H9 (cell line): ENCODE measurements around the gene SLC44A3. TPM values are rescaled to one million over a fixed set of nuclear protein-coding genes. Genes with fewer than 3 reads are reported as not detected.

ENCODE experiments used
- DNase-seq: peaks from one replicate; pipeline ENCODE4 v3.0.0-alpha.2; 2017
- H2AFZ ChIP-seq: one replicate; pipeline ENCODE4 v1.6.1; 2013; ENCODE audit warnings: mild to moderate bottlenecking, low read length, control low read depth, moderate library complexity
- H2AK5ac ChIP-seq: 2 replicates; pipeline ENCODE4 v1.6.1; 2013; ENCODE audit warnings: low read length, control low read depth, mixed read lengths; ENCODE audit not compliant: insufficient read length
- H2BK120ac ChIP-seq: one replicate; pipeline ENCODE4 v1.6.1; 2013; ENCODE audit warnings: low read depth, mild to moderate bottlenecking, low read length, control low read depth, inconsistent platforms; ENCODE audit not compliant: poor library complexity, severe bottlenecking
- H2BK12ac ChIP-seq: 2 replicates; pipeline ENCODE4 v1.6.1; 2013; ENCODE audit warnings: low read length, control low read depth, mixed read lengths, low read depth; ENCODE audit not compliant: insufficient read length
- H2BK15ac ChIP-seq: 2 replicates; pipeline ENCODE4 v1.6.1; 2013; ENCODE audit warnings: low read depth, low read length, control low read depth
- H2BK20ac ChIP-seq: one replicate; pipeline ENCODE4 v1.6.1; 2013; ENCODE audit warnings: low read depth, mild to moderate bottlenecking, low read length, control low read depth, inconsistent platforms; ENCODE audit not compliant: poor library complexity, severe bottlenecking
- H2BK5ac ChIP-seq: 2 replicates; pipeline ENCODE4 v1.6.1; 2013; ENCODE audit warnings: low read length, control low read depth, mixed read lengths; ENCODE audit not compliant: insufficient read length
- H3K14ac ChIP-seq: 2 replicates; pipeline ENCODE4 v1.6.1; 2013; ENCODE audit warnings: low read length, control low read depth; ENCODE audit not compliant: insufficient read depth
- H3K18ac ChIP-seq: 2 replicates; pipeline ENCODE4 v1.6.1; 2013; ENCODE audit warnings: low read depth, mild to moderate bottlenecking, mixed read lengths, low read length, control low read depth; ENCODE audit not compliant: insufficient read length
- H3K23ac ChIP-seq: 2 replicates; pipeline ENCODE4 v1.6.1; 2013; ENCODE audit warnings: low read length, control low read depth, mixed read lengths, low read depth; ENCODE audit not compliant: insufficient read length
- H3K23me2 ChIP-seq: 2 replicates; pipeline ENCODE4 v1.6.1; 2013; ENCODE audit warnings: low read depth, mild to moderate bottlenecking, mixed read lengths, low read length, control low read depth; ENCODE audit not compliant: insufficient read length, poor library complexity, severe bottlenecking
- H3K27ac ChIP-seq: 2 replicates; pipeline ENCODE4 v1.5.1; 2013; ENCODE audit warnings: low read length, control low read depth, mixed read lengths, low read depth; ENCODE audit not compliant: insufficient read length
- H3K27me3 ChIP-seq: 2 replicates; pipeline ENCODE4 v1.6.1; 2013; ENCODE audit warnings: low read length, control low read depth, inconsistent platforms; ENCODE audit not compliant: insufficient read depth
- H3K4ac ChIP-seq: 2 replicates; pipeline ENCODE4 v1.6.1; 2013; ENCODE audit warnings: low read depth, mild to moderate bottlenecking, control low read depth, inconsistent platforms, low read length, moderate library complexity
- H3K4me1 ChIP-seq: 2 replicates; pipeline ENCODE4 v1.6.1; 2013; ENCODE audit warnings: low read length, control low read depth, inconsistent platforms; ENCODE audit not compliant: insufficient read depth
- H3K4me2 ChIP-seq: 2 replicates; pipeline ENCODE4 v1.6.1; 2013; ENCODE audit warnings: low read length, control low read depth, mixed read lengths; ENCODE audit not compliant: insufficient read length, insufficient read depth
- H3K56ac ChIP-seq: 2 replicates; pipeline ENCODE4 v1.6.1; 2013; ENCODE audit warnings: low read depth, mild to moderate bottlenecking, mixed read lengths, low read length, control low read depth; ENCODE audit not compliant: insufficient read length
- H3K79me1 ChIP-seq: 2 replicates; pipeline ENCODE4 v1.6.1; 2013; ENCODE audit warnings: low read depth, mild to moderate bottlenecking, moderate library complexity, low read length, control low read depth, inconsistent platforms; ENCODE audit not compliant: insufficient read depth, poor library complexity, severe bottlenecking
- H3K79me2 ChIP-seq: 2 replicates; pipeline ENCODE4 v1.6.1; 2013; ENCODE audit warnings: low read length, control low read depth, inconsistent platforms; ENCODE audit not compliant: insufficient read depth
- H3K9ac ChIP-seq: 2 replicates; pipeline ENCODE4 v1.6.1; 2013; ENCODE audit warnings: low read length, control low read depth, mixed read lengths; ENCODE audit not compliant: insufficient read length; ENCODE audit errors: extremely low read depth
- H3K9me3 ChIP-seq: one replicate; pipeline ENCODE4 v1.6.1; 2013; ENCODE audit warnings: low read depth, low read length, inconsistent platforms; ENCODE audit not compliant: control insufficient read depth
- H3T11ph ChIP-seq: one replicate; pipeline ENCODE4 v1.6.1; 2013; ENCODE audit warnings: mild to moderate bottlenecking, low read length, control low read depth, inconsistent platforms
- H4K20me1 ChIP-seq: one replicate; pipeline ENCODE4 v1.6.1; 2013; ENCODE audit not compliant: control insufficient read depth, insufficient read length, insufficient read depth
- H4K5ac ChIP-seq: 2 replicates; pipeline ENCODE4 v1.6.1; 2013; ENCODE audit warnings: low read depth, mild to moderate bottlenecking, mixed read lengths, low read length, control low read depth; ENCODE audit not compliant: insufficient read length
- H4K8ac ChIP-seq: replicated peaks from 2 replicates; pipeline ENCODE4 v1.6.1; 2013; ENCODE audit warnings: low read length, control low read depth, mixed read lengths, low read depth; ENCODE audit not compliant: insufficient read length
- H4K91ac ChIP-seq: 2 replicates; pipeline ENCODE4 v1.6.1; 2013; ENCODE audit warnings: low read depth, mild to moderate bottlenecking, moderate library complexity, mixed read lengths, low read length, control low read depth; ENCODE audit not compliant: insufficient read length
- H3K27ac Mint-ChIP-seq, 3 experiments: 2 replicates in 2 of 3; 3 replicates in 1 of 3; pipeline ENCODE4 v1.8.0; 2020 to 2021; ENCODE audit warnings: mixed read lengths in 3 of 3, mild to moderate bottlenecking in 1 of 3, moderate library complexity in 1 of 3
- H3K27me3 Mint-ChIP-seq: 2 replicates; pipeline ENCODE4 v1.8.0; 2021; ENCODE audit warnings: low read depth, mild to moderate bottlenecking, moderate library complexity, mixed read lengths
- H3K36me3 Mint-ChIP-seq, 3 experiments: 2 replicates in 2 of 3; 3 replicates in 1 of 3; pipeline ENCODE4 v1.8.0; 2020 to 2021; ENCODE audit warnings: low read depth in 3 of 3, mixed read lengths in 3 of 3; ENCODE audit not compliant: insufficient read depth in 1 of 3
- H3K4me1 Mint-ChIP-seq, 2 experiments: 2 replicates each; pipeline ENCODE4 v1.8.0; 2020; ENCODE audit warnings: mixed read lengths in 2 of 2
- H3K4me3 Mint-ChIP-seq, 2 experiments: 2 replicates in 1 of 2; 3 replicates in 1 of 2; pipeline ENCODE4 v1.8.0; 2020 to 2021; ENCODE audit warnings: mild to moderate bottlenecking in 2 of 2, mixed read lengths in 2 of 2, moderate library complexity in 1 of 2
- H3K9me3 Mint-ChIP-seq, 2 experiments: 2 replicates in 1 of 2; 3 replicates in 1 of 2; pipeline ENCODE4 v1.8.0; 2020; ENCODE audit warnings: mild to moderate bottlenecking in 2 of 2, mixed read lengths in 2 of 2, moderate library complexity in 1 of 2
- WGBS: extraction: QIAGEN DNeasy Blood & Tissue Kit; methylation state at CpG from one replicate; pipeline ENCODE4 v1.1.7; 2013; ENCODE audit warnings: missing lambda C conversion rate, low lambda C conversion rate, mixed read lengths; ENCODE audit not compliant: insufficient read length; ENCODE audit errors: extremely low coverage; 5-methylcytosine and 5-hydroxymethylcytosine counted together
- total RNA-seq: library from RNA; stranded (reverse); gene quantifications from 2 replicates; pipeline ENCODE4 v1.2.1, GENCODE V29; 2021
- TF ChIP-seq, protein P1 (sequence below): fragments of 200-600 bp; sonication (generic); conservative IDR thresholded peaks from 3 replicates; pipeline ENCODE4 v1.8.0; 2021; ENCODE audit warnings: antibody characterized with exemption, mild to moderate bottlenecking

SLC44A3 gene
- total RNA-seq, 1 experiment from 2014 or later, result 5.5 TPM

DNA sequence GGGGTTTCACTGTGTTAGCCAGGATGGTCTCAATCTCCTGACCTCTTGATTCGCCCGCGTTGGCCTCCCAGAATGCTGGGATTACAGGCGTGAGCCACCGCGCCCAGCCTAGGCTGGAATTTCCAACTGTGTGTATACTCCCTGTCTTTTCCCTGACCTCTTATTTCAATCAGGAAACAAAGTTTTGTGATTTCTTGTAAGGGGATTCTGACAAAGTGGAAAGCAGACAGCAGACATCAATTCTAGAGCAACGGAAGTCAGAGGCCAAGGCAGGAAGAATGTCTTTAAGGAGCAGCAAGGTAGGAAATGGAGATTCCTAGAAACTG, 36.0 kb upstream of the SLC44A3 start:
- no peak overlapping the region for H3K18ac ChIP-seq
- no peak overlapping the region for H3K27ac Mint-ChIP-seq

More for the DNA sequence above, 36.0 kb upstream of the SLC44A3 start:
- Mint-ChIP-seq H3K36me3 (no peaks in the 10 kb centered on the region), H3K9me3 (no peaks in the 10 kb centered on the region; a peak in 1 of 5 replicates), H3K27me3 (no peaks in the 10 kb centered on the region), H3K4me1 (peaks cover 0 to 9% of the 10 kb centered on the region in 2 experiments; a peak in 2 of 4 replicates), H3K4me3 (no peak overlapping the region)
- Histone ChIP-seq H2BK120ac (no peak overlapping the region), H2BK12ac (no peak overlapping the region), H4K5ac (no peak overlapping the region), H3K23me2 (no peaks in the 10 kb centered on the region), H3K23ac (no peak overlapping the region), H3K27me3 (no peaks in the 10 kb centered on the region), H2BK5ac (no peak overlapping the region), H2BK20ac (no peak overlapping the region), H2AFZ (no peak overlapping the region), H3K9me3 (no peaks in the 10 kb centered on the region), H2BK15ac (no peak overlapping the region), H4K91ac (no peak overlapping the region), H3K14ac (no peak overlapping the region), H3K9ac (no peak overlapping the region), H3K4me2 (no peak overlapping the region), H3K27ac (no peak overlapping the region), H3K4ac (no peak overlapping the region), H3K79me2 (no peaks in the 10 kb centered on the region), H4K20me1 (no peaks in the 10 kb centered on the region), H4K8ac (no peak overlapping the region), H3K56ac (no peak overlapping the region), H2AK5ac (no peak overlapping the region), H3K79me1 (no peaks in the 10 kb centered on the region), H3T11ph (no peak overlapping the region), H3K4me1 (no peaks in the 10 kb centered on the region; the same call in 1 of the 2 replicates)
- no peak for DNase-seq
- TF ChIP-seq, protein P1, sequence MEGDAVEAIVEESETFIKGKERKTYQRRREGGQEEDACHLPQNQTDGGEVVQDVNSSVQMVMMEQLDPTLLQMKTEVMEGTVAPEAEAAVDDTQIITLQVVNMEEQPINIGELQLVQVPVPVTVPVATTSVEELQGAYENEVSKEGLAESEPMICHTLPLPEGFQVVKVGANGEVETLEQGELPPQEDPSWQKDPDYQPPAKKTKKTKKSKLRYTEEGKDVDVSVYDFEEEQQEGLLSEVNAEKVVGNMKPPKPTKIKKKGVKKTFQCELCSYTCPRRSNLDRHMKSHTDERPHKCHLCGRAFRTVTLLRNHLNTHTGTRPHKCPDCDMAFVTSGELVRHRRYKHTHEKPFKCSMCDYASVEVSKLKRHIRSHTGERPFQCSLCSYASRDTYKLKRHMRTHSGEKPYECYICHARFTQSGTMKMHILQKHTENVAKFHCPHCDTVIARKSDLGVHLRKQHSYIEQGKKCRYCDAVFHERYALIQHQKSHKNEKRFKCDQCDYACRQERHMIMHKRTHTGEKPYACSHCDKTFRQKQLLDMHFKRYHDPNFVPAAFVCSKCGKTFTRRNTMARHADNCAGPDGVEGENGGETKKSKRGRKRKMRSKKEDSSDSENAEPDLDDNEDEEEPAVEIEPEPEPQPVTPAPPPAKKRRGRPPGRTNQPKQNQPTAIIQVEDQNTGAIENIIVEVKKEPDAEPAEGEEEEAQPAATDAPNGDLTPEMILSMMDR, result no peak
- WGBS, result no CpG with 5 or more reads among the region's 7 CpGs
